IMR-90 (cell line): ENCODE measurements around the gene RAB11FIP4. TPM values are rescaled to one million over a fixed set of nuclear protein-coding genes. Genes with fewer than 3 reads are reported as not detected.

ENCODE experiments used
- ATAC-seq: fragments of 200-7000 bp; cut with Tn5 transposase; 2 replicates; pipeline ENCODE4 v1.9.1; 2020; ENCODE audit warnings: low read depth, mild to moderate bottlenecking, moderate library complexity
- BruUV-seq: library from RNA; stranded (reverse); fragments of 400-500 nt; replicated peaks from 2 replicates; lab custom pipeline; 2021; lab: Mats Ljungman, UMichigan
- CTCF ChIA-PET: fragments of 300-600 bp; formaldehyde crosslinking; extraction: SDS; loops from one replicate; lab custom pipeline; 2021; ENCODE audit warnings: antibody characterized with exemption; lab: Yijun Ruan, JAX
- POLR2A ChIA-PET: fragments of 300-600 bp; sonication (Branson Sonifier 250); formaldehyde crosslinking; loops from one replicate; lab custom pipeline; 2022; ENCODE audit warnings: antibody characterized with exemption; ENCODE audit not compliant: unreplicated experiment; lab: Charles Lee
- DNase-seq: peaks from one replicate; pipeline ENCODE4 v3.0.0; 2013
- H2AFZ ChIP-seq: replicated peaks from 2 replicates; pipeline ENCODE3; 2013; ENCODE audit warnings: low read length, mild to moderate bottlenecking; ENCODE audit not compliant: poor library complexity
- H2AK5ac ChIP-seq: 2 replicates; pipeline ENCODE4 v1.6.1; 2013; ENCODE audit warnings: low read depth, low read length, inconsistent platforms
- H2AK9ac ChIP-seq: replicated peaks from 2 replicates; pipeline ENCODE3; 2013; ENCODE audit warnings: mild to moderate bottlenecking, low read depth, low read length, moderate library complexity; ENCODE audit not compliant: poor library complexity
- H2BK120ac ChIP-seq: 2 replicates; pipeline ENCODE4 v1.6.1; 2013; ENCODE audit warnings: low read depth, low read length, inconsistent platforms
- H2BK15ac ChIP-seq: 3 replicates; pipeline ENCODE4 v1.6.1; 2013; ENCODE audit warnings: low read depth, low read length, inconsistent platforms
- H2BK20ac ChIP-seq: 2 replicates; pipeline ENCODE4 v1.6.1; 2013; ENCODE audit warnings: low read depth, mild to moderate bottlenecking, inconsistent platforms, low read length, moderate library complexity
- H2BK5ac ChIP-seq: 2 replicates; pipeline ENCODE4 v1.6.1; 2013; ENCODE audit warnings: mild to moderate bottlenecking, low read depth, low read length, inconsistent platforms; ENCODE audit not compliant: poor library complexity, severe bottlenecking
- H3K14ac ChIP-seq: replicated peaks from 2 replicates; pipeline ENCODE4 v1.6.1; 2013; ENCODE audit warnings: low read depth, low read length, inconsistent platforms
- H3K18ac ChIP-seq: 2 replicates; pipeline ENCODE4 v1.6.1; 2013; ENCODE audit warnings: low read depth, low read length, control low read depth
- H3K23ac ChIP-seq: 2 replicates; pipeline ENCODE4 v1.6.1; 2013; ENCODE audit warnings: low read depth, low read length, inconsistent platforms
- H3K27ac ChIP-seq: 2 replicates; pipeline ENCODE4 v1.5.1; 2013; ENCODE audit warnings: mild to moderate bottlenecking, control low read depth, low read length; ENCODE audit not compliant: insufficient read depth
- H3K27me3 ChIP-seq: 2 replicates; pipeline ENCODE4 v1.6.1; 2013; ENCODE audit warnings: low read length; ENCODE audit not compliant: control insufficient read depth, insufficient read depth
- H3K36me3 ChIP-seq: 2 replicates; pipeline ENCODE4 v1.6.1; 2013; ENCODE audit warnings: low read length, mixed read lengths; ENCODE audit not compliant: control insufficient read depth, insufficient read depth
- H3K4ac ChIP-seq: 2 replicates; pipeline ENCODE4 v1.6.1; 2013; ENCODE audit warnings: low read depth, low read length, inconsistent platforms
- H3K4me1 ChIP-seq: 2 replicates; pipeline ENCODE4 v1.6.1; 2013; ENCODE audit warnings: low read length, mixed read lengths; ENCODE audit not compliant: control insufficient read depth, insufficient read depth
- H3K4me2 ChIP-seq: 2 replicates; pipeline ENCODE4 v1.6.1; 2013; ENCODE audit warnings: low read depth, mild to moderate bottlenecking, control low read depth, low read length, moderate library complexity
- H3K4me3 ChIP-seq: 2 replicates; pipeline ENCODE4 v1.5.1; 2013; ENCODE audit warnings: low read depth, mild to moderate bottlenecking, control low read depth, low read length, moderate library complexity; ENCODE audit not compliant: insufficient read depth
- H3K56ac ChIP-seq: 2 replicates; pipeline ENCODE4 v1.6.1; 2013; ENCODE audit warnings: low read length, inconsistent platforms; ENCODE audit not compliant: insufficient read depth; ENCODE audit errors: extremely low read depth
- H3K79me1 ChIP-seq, 2 experiments: 2 replicates each; pipeline ENCODE4 v1.6.1; 2013; ENCODE audit warnings: low read length in 2 of 2, inconsistent platforms in 1 of 2, low read depth in 1 of 2
- H3K9ac ChIP-seq: 2 replicates; pipeline ENCODE4 v1.6.1; 2013; ENCODE audit warnings: low read depth, low read length, control low read depth
- H3K9me1 ChIP-seq: 2 replicates; pipeline ENCODE4 v1.6.1; 2013; ENCODE audit warnings: low read length, inconsistent platforms; ENCODE audit not compliant: insufficient read depth
- H3K9me3 ChIP-seq: 2 replicates; pipeline ENCODE4 v1.6.1; 2013; ENCODE audit warnings: low read length; ENCODE audit not compliant: control insufficient read depth, insufficient read depth
- H4K20me1 ChIP-seq: 2 replicates; pipeline ENCODE4 v1.6.1; 2013; ENCODE audit warnings: low read length, inconsistent platforms; ENCODE audit not compliant: insufficient read depth
- H4K5ac ChIP-seq: 2 replicates; pipeline ENCODE4 v1.6.1; 2013; ENCODE audit warnings: mild to moderate bottlenecking, low read depth, low read length, control low read depth
- H4K8ac ChIP-seq, 2 experiments: 2 replicates each; pipeline ENCODE4 v1.6.1; 2013; ENCODE audit warnings: low read depth in 2 of 2, low read length in 2 of 2, control low read depth in 1 of 2, inconsistent platforms in 1 of 2
- H4K91ac ChIP-seq: 2 replicates; pipeline ENCODE4 v1.6.1; 2013; ENCODE audit warnings: low read depth, low read length, inconsistent platforms; ENCODE audit not compliant: insufficient read depth
- BHLHE40 ChIP-seq: fragments of 150-350 bp; IDR thresholded peaks from 2 replicates; pipeline ENCODE4 v1.6.1; 2016; ENCODE audit warnings: mild to moderate bottlenecking, low read depth, low read length
- CEBPB ChIP-seq: IDR thresholded peaks from 2 replicates; pipeline ENCODE4 v1.6.1; 2012; ENCODE audit warnings: low read depth, low read length, improper control_type of control experiment
- CHD1 ChIP-seq: IDR thresholded peaks from 2 replicates; pipeline ENCODE4 v1.6.1; 2012; ENCODE audit warnings: low read depth, low read length, improper control_type of control experiment
- FOS ChIP-seq: fragments of 150-350 bp; IDR thresholded peaks from 2 replicates; pipeline ENCODE4 v1.6.1; 2016; ENCODE audit warnings: low read depth, low read length
- MAFK ChIP-seq: IDR thresholded peaks from 2 replicates; pipeline ENCODE4 v1.6.1; 2012; ENCODE audit warnings: low read depth, low read length, improper control_type of control experiment
- MAZ ChIP-seq: IDR thresholded peaks from 2 replicates; pipeline ENCODE4 v1.6.1; 2012; ENCODE audit warnings: low read depth, mild to moderate bottlenecking, low read length, improper control_type of control experiment, moderate library complexity, borderline replicate concordance
- MXI1 ChIP-seq: IDR thresholded peaks from 2 replicates; pipeline ENCODE4 v1.6.1; 2012; ENCODE audit warnings: low read depth, mild to moderate bottlenecking, low read length, moderate library complexity, borderline replicate concordance
- NFE2L2 ChIP-seq: fragments of 150-350 bp; IDR thresholded peaks from 2 replicates; pipeline ENCODE4 v1.6.1; 2016; ENCODE audit warnings: low read depth, mild to moderate bottlenecking, low read length
- POLR2A ChIP-seq: IDR thresholded peaks from 2 replicates; pipeline ENCODE4 v1.6.1; 2012; ENCODE audit warnings: mild to moderate bottlenecking, low read depth, low read length
- RAD21 ChIP-seq: IDR thresholded peaks from 2 replicates; pipeline ENCODE4 v1.6.1; 2012; ENCODE audit warnings: low read length, improper control_type of control experiment
- RCOR1 ChIP-seq: IDR thresholded peaks from 2 replicates; pipeline ENCODE4 v1.6.1; 2012; ENCODE audit warnings: mild to moderate bottlenecking, low read length, improper control_type of control experiment; ENCODE audit not compliant: insufficient replicate concordance
- RFX5 ChIP-seq: IDR thresholded peaks from 2 replicates; pipeline ENCODE4 v1.8.0; 2012; ENCODE audit warnings: low read depth, mild to moderate bottlenecking, low read length, moderate library complexity
- SMC3 ChIP-seq: fragments of 150-350 bp; IDR thresholded peaks from 2 replicates; pipeline ENCODE4 v1.6.1; 2016; ENCODE audit warnings: low read depth, mild to moderate bottlenecking, antibody characterized with exemption, low read length, moderate library complexity
- WGBS, 2 experiments: methylation state at CpG; one replicate each; pipeline versions ENCODE4 v1.1.5 to v1.1.7; 2013; ENCODE audit warnings: missing lambda C conversion rate in 2 of 2; ENCODE audit not compliant: insufficient read length in 1 of 2; ENCODE audit errors: extremely low coverage in 2 of 2; 5-methylcytosine and 5-hydroxymethylcytosine counted together
- dilution Hi-C: fragments of 300-500 bp; cut with HindIII; formaldehyde crosslinking; loops from one replicate; pipeline ENCODE4 v1.14.3; 2018; ENCODE audit warnings: low sequenced_read_pairs; ENCODE audit not compliant: unreplicated experiment
- in situ Hi-C: fragments of 300-500 bp; cut with MboI; formaldehyde crosslinking; loops from 3 replicates; pipeline ENCODE4 v1.14.3; 2019; ENCODE audit warnings: low sequenced_read_pairs, inconsistent platforms, mixed read lengths
- intact Hi-C: fragments of 100-400 bp; cut with micrococcal nuclease; formaldehyde crosslinking; loops from 2 replicates; pipeline ENCODE4 v1.10.0; 2022
- polyA plus RNA-seq, 3 experiments: library from polyadenylated mRNA; depleted of rRNA; stranded (reverse); fragments of >200 nt; gene quantifications; 2 replicates each; pipeline ENCODE4 v1.2.3, GENCODE V29; 2012; ENCODE audit warnings: low replicate concordance in 1 of 3
- total RNA-seq: library from RNA; depleted of rRNA; stranded (reverse); fragments of >200 nt; gene quantifications from 2 replicates; pipeline ENCODE4 v1.2.3, GENCODE V29; 2012
- TF ChIP-seq, protein P1 (sequence below): fragments of 150-350 bp; IDR thresholded peaks from 2 replicates; pipeline ENCODE4 v1.6.1; 2016; ENCODE audit warnings: low read depth, mild to moderate bottlenecking, low read length, moderate library complexity, borderline replicate concordance
- TF ChIP-seq, protein P2 (sequence below): conservative IDR thresholded peaks from 2 replicates; pipeline ENCODE4 v1.5.1; 2012; ENCODE audit warnings: mild to moderate bottlenecking, low read depth, low read length, improper control_type of control experiment

The RAB11FIP4 gene
- total and polyA plus RNA-seq, 2 of the 4 experiments (the other 2 are of a cell fraction), result 0.68 to 1.1 TPM

- Histone ChIP-seq H3K4ac (no peak overlapping the region), H2BK15ac (no peak overlapping the region), H2BK120ac (no peak overlapping the region), H3K4me1 (no peaks in the 10 kb centered on the region), H2AK9ac (no peak overlapping the region), H3K18ac (no peak overlapping the region), H2BK20ac (no peak overlapping the region), H3K9ac (no peak overlapping the region), H4K8ac (no peak overlapping the region), H3K36me3 (no peaks in the 10 kb centered on the region), H3K4me2 (no peak overlapping the region), H3K14ac (no peak overlapping the region), H4K20me1 (no peaks in the 10 kb centered on the region), H4K5ac (no peak overlapping the region), H3K9me1 (no peaks in the 10 kb centered on the region), H3K56ac (no peak overlapping the region), H3K23ac (no peak overlapping the region), H4K91ac (no peak overlapping the region), H3K27ac (no peak overlapping the region), H3K4me3 (no peak overlapping the region), H3K27me3 (peaks cover 66% of the 10 kb centered on the region), H3K9me3 (no peaks in the 10 kb centered on the region; the same call in 1 of the 2 replicates), H2AK5ac (no peak overlapping the region), H3K79me1 (no peaks in the 10 kb centered on the region), H2AFZ (no peak overlapping the region), H2BK5ac (no peak overlapping the region)
- 20% methylated on average over 1 of the region's 12 CpGs; no CpG with 5 or more reads in 1 of the 2 experiments for WGBS, 2 experiments
- no peak for TF ChIP-seq BHLHE40
- TF ChIP-seq RCOR1, result no peak
- no peak for TF ChIP-seq FOS
- no peak for TF ChIP-seq MXI1
- no peak for TF ChIP-seq RAD21
- TF ChIP-seq CHD1, result no peak
- TF ChIP-seq, protein P1, sequence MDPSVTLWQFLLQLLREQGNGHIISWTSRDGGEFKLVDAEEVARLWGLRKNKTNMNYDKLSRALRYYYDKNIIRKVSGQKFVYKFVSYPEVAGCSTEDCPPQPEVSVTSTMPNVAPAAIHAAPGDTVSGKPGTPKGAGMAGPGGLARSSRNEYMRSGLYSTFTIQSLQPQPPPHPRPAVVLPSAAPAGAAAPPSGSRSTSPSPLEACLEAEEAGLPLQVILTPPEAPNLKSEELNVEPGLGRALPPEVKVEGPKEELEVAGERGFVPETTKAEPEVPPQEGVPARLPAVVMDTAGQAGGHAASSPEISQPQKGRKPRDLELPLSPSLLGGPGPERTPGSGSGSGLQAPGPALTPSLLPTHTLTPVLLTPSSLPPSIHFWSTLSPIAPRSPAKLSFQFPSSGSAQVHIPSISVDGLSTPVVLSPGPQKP, result no peak
- TF ChIP-seq, protein P2, sequence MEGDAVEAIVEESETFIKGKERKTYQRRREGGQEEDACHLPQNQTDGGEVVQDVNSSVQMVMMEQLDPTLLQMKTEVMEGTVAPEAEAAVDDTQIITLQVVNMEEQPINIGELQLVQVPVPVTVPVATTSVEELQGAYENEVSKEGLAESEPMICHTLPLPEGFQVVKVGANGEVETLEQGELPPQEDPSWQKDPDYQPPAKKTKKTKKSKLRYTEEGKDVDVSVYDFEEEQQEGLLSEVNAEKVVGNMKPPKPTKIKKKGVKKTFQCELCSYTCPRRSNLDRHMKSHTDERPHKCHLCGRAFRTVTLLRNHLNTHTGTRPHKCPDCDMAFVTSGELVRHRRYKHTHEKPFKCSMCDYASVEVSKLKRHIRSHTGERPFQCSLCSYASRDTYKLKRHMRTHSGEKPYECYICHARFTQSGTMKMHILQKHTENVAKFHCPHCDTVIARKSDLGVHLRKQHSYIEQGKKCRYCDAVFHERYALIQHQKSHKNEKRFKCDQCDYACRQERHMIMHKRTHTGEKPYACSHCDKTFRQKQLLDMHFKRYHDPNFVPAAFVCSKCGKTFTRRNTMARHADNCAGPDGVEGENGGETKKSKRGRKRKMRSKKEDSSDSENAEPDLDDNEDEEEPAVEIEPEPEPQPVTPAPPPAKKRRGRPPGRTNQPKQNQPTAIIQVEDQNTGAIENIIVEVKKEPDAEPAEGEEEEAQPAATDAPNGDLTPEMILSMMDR, result no peak
- TF ChIP-seq CEBPB, result no peak
- no peak for TF ChIP-seq NFE2L2
- TF ChIP-seq MAFK, result no peak
- no peak for TF ChIP-seq MAZ
- TF ChIP-seq POLR2A, result no peak
- TF ChIP-seq SMC3, result no peak
- TF ChIP-seq RFX5, result no peak
- ATAC-seq (no peak), DNase-seq (no peak)
- intact Hi-C loops, result no loop called here
- dilution Hi-C loops, result no loop called here
- no TSS peak for BruUV-seq
- ChIA-PET POLR2A (no interaction called here), CTCF (interaction anchor here (0.7 kb wide), 1 partner anchor 28 kb away, joined by 3 read pairs; no protein-coding TSS in a partner anchor)
- in situ Hi-C loops, result no loop called here
These were observed 39.8 kb downstream of the RAB11FIP4 start for GRCh38 chr17:31431098-31431851.
